ENCODE results near the gene LPA.
"Not testable (repeated sequence)": the region's sequence is repeated elsewhere in the genome, so short reads cannot be mapped to it uniquely, and the experiment has no call there.

Gene LPA

GRCh38 chr6:160578515-160578914 is 85.6 kb downstream of the LPA start:
- peak; percentile 5 for DNase-seq (ENCODE audit: low read depth)
- H3K4me3 ChIP-seq (ENCODE audit: low read depth, low read length) = not testable (repeated sequence)
- peak; percentile 11 for TF ChIP-seq CTCF (IDR thresholded peaks at IDR 0.05; ENCODE audit: low read depth, low read length)

- DNase-seq (ENCODE audit: low read depth) = no peak
- TF ChIP-seq CTCF (IDR thresholded peaks at IDR 0.05; ENCODE audit: low read depth, low read length) = no peak
- TF ChIP-seq POLR2A (IDR thresholded peaks at IDR 0.05; ENCODE audit: extremely low read depth, insufficient read length) = no peak
- no peak for TF ChIP-seq MYC (IDR thresholded peaks at IDR 0.05; ENCODE audit: low read depth, low read length)
- TF ChIP-seq, protein P1, sequence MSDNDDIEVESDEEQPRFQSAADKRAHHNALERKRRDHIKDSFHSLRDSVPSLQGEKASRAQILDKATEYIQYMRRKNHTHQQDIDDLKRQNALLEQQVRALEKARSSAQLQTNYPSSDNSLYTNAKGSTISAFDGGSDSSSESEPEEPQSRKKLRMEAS (IDR thresholded peaks at IDR 0.05; ENCODE audit: low read depth, low read length) = no peak
- H3K4me3 ChIP-seq (ENCODE audit: low read depth, low read length) = no peak overlapping the region
These were observed 90.1 kb downstream of the LPA start for GRCh38 chr6:160573943-160574342.

DNA sequence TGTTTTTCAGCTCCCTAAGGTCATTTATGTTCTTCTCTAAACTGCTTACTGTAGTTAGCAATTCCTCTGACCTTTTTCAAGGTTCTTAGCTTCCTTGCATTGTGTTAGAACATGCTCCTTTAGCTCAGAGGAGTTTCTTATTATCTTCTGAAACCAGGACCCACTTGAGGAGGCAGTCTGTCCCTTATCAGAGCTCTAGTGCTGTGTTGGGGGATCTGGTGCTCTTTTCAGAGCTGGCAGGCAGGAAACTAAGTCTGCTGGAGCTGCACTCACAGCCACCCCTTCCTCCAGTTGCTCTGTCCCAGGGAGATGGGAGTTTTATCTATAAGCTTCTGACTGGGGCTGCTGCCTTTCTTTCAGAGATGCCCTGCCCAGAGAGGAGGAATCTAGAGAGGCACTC is 92.9 kb downstream of the LPA start:
- DNase-seq (ENCODE audit: low read depth); H3K4me3 ChIP-seq (ENCODE audit: low read depth, low read length): not testable (repeated sequence)

DNA sequence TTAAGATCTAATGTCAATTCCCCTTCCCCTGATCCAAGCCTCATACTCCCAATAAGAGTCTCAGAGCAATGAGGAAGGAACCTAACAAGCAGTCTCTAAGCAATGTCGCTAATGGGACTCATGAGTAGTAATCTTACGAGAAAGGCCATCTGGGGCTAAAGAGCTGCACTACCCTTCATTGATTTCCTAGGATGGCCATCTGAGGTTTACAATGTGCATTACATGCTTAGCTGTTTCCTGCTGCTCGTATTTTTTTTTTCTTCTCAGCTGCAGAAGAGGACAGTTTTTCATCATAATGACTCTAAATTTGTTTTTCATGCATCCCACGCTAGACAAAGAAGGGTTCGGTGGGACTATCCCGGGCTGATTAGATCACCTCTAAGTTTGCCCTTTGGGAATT is 119.3 kb downstream of the LPA start:
- DNase-seq (ENCODE audit: low read depth) = no peak
- TF ChIP-seq, protein P1 (IDR thresholded peaks at IDR 0.05; ENCODE audit: low read depth, low read length) = no peak
- TF ChIP-seq CTCF (IDR thresholded peaks at IDR 0.05; ENCODE audit: low read depth, low read length) = no peak
- no peak for TF ChIP-seq MYC (IDR thresholded peaks at IDR 0.05; ENCODE audit: low read depth, low read length)
- TF ChIP-seq POLR2A (IDR thresholded peaks at IDR 0.05; ENCODE audit: extremely low read depth, insufficient read length) = no peak
- no peak overlapping the region for H3K4me3 ChIP-seq (ENCODE audit: low read depth, low read length)

DNA sequence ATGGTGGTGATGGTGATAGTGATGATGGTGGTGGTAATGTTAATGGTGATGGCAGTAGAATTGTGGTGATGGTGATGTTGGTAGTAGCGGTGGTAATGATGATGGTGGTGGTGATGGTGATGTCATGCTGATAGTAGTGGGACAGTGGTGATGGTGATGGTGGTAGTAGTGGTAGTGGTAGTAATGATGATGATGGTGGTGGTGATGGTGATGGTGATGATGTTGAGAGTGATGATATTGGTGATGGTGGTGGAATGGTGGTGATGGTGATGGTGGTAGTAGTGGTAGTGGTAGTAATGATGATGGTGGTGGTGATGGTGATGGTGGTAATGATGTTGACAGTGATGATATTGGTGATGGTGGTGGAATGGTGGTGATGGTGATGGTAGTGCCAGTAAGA is 128.8 kb downstream of the LPA start:
- no peak for DNase-seq (ENCODE audit: low read depth)
- TF ChIP-seq CTCF (IDR thresholded peaks at IDR 0.05; ENCODE audit: low read depth, low read length) (no peak), POLR2A (IDR thresholded peaks at IDR 0.05; ENCODE audit: extremely low read depth, insufficient read length) (no peak), MYC (IDR thresholded peaks at IDR 0.05; ENCODE audit: low read depth, low read length) (no peak)
- no peak overlapping the region for H3K4me3 ChIP-seq (ENCODE audit: low read depth, low read length)

DNA sequence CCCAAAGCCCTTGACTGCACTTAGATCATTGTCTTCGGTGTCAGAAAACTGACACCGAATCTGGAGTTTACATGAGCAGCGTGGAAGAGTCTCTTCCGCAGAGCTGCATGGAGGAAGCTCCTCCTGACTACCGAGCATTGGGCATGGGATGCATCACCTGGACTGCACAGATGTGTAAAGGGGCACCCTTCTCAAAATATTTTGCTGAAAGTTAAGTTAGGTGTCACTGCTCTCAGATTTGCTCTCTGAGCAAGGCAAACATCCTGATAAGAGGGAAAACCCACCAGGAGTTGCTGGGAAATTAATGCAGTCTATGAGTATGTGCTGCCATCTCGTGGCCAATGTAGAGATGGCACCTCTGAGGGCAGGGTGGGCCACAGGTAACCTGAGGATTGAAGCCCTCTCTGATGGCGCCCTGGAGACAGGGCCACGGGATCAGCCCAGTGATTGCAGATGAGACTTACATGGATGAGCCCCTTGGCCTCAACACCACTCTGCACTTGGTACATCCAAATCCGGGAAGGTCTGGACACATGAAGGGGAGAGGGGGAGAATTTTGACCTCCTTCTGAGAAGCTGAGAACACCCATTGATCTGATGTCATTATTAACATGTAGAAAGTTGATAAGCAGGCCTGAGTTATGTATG is 129.9 kb downstream of the LPA start:
- peak; percentile 53 for DNase-seq (ENCODE audit: low read depth)
- H3K4me3 ChIP-seq (ENCODE audit: low read depth, low read length) = no peak overlapping the region
- TF ChIP-seq MYC (IDR thresholded peaks at IDR 0.05; ENCODE audit: low read depth, low read length) = no peak
- peak; percentile 90 for TF ChIP-seq CTCF (IDR thresholded peaks at IDR 0.05; ENCODE audit: low read depth, low read length)
- TF ChIP-seq POLR2A (IDR thresholded peaks at IDR 0.05; ENCODE audit: extremely low read depth, insufficient read length) = no peak
- TF ChIP-seq, protein P1 (IDR thresholded peaks at IDR 0.05; ENCODE audit: low read depth, low read length) = no peak

Measured in NB4 (cell line).